ENCODE data around the gene MCTP2.
"Not testable (repeated sequence)": the region's sequence is repeated elsewhere in the genome, so short reads cannot be mapped to it uniquely, and the experiment has no call there.

Gene MCTP2

GRCh38 chr15:94235646-94236045 is 4.3 kb downstream of the MCTP2 start:
- no peak for FAIRE-seq

GRCh38 chr15:94236608-94237007 is 5.2 kb downstream of the MCTP2 start:
- FAIRE-seq, result no peak

DNA sequence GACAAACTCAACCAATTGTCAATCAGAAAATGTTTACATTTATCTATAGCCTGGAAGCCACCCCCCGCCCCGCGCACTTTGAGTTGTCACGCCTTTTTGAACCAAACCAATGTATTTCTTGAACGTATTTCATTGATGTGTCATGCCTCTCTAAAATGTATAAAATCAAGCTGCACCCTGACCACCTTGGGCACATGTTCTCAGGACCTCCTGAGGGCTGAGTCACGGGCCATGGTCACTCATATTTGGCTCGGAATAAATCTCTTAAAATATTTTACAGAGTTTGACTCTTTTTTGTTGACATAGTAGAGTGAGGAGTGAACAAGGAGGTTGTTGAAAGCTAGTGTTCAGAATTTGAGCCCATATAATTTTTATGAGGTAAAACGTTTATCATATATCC is 6.5 kb downstream of the MCTP2 start:
- no peak for FAIRE-seq

DNA sequence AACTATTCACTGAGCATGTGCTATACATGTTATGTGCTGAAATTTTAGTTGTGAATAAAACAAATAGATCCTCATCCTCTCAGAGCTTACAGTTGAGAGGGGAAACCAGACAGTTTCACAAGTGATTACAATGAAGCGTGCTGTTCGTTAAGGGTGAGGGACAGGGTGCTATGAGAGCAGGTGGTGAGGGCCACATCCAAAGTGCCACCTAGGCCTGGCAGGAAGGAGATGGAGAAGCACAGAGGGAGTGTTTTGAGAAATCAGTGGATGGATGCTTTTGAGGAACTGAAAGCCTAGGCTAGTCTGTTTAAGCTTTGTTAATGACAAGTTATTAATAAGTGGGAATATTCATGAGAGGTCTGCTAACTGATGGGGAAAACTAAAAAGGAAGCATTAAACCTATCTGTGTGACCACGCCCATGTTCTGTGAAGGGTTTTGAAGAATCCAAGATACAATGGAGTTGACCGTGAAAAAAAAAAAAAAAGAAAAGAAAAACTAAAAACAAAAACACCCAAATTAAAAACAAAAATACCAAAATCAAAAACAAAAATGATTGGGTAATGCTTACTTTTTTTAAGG is 7.3 kb downstream of the MCTP2 start:
- FAIRE-seq, result no peak

DNA sequence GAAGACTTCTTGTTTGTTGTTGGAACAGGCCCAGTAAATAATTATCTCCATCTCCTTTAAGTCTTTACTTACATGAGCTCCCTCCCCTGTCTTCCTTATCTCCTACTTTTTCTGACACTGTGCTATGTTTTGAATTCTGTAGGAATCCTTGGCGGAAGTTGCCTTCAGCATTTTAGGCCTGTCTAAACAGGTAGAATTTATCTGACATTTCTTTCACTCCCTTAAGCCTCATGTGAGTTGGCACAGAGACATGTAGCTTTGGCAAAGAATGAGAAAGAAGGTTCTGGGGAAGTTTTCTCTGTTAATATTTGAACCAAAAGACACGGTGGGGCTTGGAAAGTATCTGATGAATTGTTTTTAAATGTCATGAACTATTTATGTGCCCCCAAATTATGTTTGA is 8.1 kb downstream of the MCTP2 start:
- FAIRE-seq, result no peak

DNA sequence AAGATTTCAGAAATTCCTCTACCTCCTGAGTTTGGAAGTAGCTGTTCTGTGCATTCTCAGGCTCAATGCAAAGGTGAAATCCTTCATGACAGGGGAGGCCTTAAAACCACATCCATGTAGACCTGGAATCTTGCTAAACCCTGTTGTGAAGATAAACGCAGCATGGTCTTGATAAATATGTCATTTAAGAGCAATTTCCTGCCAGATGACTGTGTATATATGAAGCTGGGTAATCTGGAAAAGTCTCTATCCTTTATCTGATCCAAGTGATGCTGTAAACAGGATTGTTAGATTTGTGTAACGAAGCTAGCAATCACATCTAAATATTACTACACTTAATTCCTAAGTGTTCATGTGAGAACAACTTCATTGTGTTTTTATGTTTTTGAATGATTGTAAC is 9.1 kb downstream of the MCTP2 start:
- FAIRE-seq, result no peak

- FAIRE-seq, result no peak
Observed at GRCh38 chr15:94242257-94242656, 10.9 kb downstream of the MCTP2 start.

GRCh38 chr15:94243003-94243402 is 11.6 kb downstream of the MCTP2 start:
- not testable (repeated sequence) for FAIRE-seq

DNA sequence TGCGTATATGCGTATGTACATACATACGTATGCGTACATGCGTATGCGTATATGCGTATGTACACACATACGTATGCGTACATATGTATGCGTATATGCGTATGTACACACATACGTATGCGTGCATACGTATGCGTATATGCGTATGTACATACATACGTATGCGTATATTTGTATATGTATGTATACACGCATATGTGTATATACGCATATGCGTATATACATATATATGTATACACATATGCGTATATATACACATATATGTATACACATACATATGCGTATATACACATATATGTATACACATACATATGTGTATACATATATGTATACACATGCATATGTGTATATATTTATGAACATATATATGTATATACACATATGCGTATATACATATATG is 12.1 kb downstream of the MCTP2 start:
- FAIRE-seq, result peak; percentile 51

DNA sequence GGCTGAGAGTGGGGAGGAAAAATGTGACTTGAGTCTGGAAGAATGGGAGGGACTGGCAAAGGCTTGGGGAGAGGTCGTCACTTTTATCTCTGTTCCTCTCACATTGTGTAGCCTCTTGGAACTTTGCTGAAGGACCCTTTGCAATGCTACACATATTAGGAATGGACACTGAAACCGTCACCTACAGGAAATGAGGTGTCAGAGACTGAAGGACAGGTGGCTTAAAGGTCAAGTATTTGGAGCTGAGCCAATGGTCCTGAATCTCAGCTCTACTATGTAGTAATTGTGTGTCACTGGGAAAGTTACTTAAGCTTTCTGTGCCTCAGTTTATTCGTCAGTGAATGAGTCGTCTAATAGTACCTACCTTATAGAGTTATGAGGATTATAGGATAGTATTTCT is 14.7 kb downstream of the MCTP2 start:
- no peak for FAIRE-seq

DNA sequence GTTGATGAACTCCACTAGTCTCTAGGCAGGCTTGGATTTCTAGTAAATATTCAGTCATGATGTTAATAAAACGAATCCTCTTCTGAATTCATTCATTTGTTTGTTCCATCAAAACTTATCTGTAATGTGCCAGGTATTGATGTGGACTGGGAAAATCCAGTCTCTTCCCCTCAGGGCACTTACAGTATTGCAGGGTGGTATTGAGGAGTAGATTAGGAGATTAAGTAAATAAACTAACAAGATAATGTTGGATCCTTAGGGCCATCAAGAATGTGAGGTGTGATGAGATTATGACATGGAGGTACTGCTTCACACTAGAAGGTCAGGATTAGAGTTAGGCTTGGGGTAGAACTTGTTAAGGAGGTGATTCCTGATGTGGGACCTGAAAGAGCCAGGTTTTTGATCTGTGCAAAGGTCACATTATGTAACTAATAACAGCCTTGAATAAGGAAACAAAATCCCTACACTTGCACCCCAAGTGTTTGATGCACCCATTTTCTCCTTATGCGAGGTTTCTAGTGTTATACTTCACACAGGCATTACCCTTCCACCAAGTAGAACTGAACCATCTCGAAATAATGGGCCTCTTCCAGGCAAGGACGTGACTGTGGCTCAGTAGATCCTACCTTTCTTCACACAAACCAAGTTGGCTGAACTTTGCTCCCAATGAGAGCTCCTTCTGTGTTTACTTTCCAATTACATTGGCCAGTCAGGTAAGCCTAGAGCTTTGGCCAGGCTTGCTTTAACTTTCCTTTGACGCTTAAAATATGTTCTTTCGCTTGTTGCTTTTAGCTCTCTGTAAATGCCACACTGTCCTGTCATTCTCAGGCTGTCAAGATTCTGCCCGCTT is 16.7 kb downstream of the MCTP2 start:
- FAIRE-seq, result no peak

GRCh38 chr15:94250801-94251200 is 19.4 kb downstream of the MCTP2 start:
- FAIRE-seq, result no peak

DNA sequence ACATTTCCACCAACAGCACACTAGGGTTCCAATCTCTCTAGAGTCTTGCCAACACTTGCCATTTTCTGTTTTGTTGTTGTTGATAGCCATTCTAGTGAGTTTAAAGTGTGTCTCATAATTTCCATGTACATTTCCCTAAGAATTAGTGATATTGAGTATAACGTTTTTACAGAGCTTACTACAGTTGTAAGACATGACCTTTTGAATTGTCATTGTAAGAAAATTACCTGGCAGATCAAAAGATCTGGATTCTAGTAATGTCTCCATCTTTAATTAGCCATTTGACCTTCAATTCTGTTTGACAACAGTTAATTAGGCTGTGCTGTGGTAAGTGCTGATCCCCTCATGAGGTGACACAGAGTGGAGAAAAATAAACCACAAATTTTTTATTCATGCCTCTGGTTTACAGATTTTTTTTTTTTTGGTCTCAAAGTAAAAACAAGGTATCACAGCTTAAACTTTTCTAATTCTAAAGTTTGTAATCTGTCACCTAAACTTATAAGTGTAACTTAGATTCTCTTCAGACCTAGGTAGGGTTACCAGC is 20.9 kb downstream of the MCTP2 start:
- FAIRE-seq, result no peak

DNA sequence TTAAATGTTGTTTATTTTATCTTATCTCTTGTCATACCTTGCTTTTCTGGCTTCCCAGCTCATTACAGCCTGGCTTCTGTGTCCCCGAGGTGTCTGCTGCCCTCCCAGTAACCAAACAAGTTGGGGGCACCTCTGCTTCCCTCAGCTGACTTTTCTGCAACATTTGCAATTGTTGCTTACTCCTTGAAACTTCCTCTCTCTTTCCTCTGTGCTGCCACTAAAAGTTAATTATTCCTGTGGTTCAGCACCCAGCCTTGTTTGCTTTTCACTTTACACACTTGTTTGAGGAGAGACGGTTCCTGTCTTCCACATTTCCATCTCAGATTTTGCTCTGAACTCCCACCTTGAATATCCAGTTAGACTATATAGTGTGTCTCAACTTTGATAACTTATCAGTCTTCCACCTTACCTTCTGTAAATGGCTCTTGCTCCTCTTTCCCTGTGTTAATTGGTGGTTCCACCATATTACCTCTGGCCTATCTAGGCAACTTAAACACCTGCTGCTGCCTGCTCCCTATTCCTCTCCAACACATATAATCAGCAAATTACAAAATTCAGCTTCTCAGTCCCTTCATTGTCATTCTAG is 21.6 kb downstream of the MCTP2 start:
- no peak for FAIRE-seq

- no peak for FAIRE-seq
Observed at GRCh38 chr15:94253742-94254141, 22.4 kb downstream of the MCTP2 start.

- no peak for FAIRE-seq
Observed at GRCh38 chr15:94255540-94255939, 24.2 kb downstream of the MCTP2 start.

DNA sequence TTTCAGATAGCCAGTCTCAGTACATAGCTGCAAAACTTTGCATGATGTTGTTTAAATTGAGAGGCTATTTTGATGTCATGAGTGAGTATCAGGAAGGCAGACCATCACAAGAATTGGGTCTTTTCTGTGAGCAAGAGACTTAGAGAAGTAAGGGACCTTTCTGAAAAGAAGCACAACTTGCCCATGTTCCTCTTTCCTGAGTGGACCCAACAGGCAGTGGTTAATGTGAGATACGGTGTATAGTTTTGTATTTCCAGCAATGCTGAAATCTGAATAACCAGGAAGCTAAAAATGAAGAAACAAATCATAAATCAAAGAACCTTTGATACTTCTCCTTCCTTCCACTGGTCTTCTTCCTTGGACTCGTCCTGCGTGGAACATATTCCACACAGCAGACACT is 25.1 kb downstream of the MCTP2 start:
- no peak for FAIRE-seq

- not testable (repeated sequence) for FAIRE-seq
Observed at GRCh38 chr15:94257776-94258175, 26.4 kb downstream of the MCTP2 start.

- no peak for FAIRE-seq
Observed at GRCh38 chr15:94258246-94258645, 26.9 kb downstream of the MCTP2 start.

DNA sequence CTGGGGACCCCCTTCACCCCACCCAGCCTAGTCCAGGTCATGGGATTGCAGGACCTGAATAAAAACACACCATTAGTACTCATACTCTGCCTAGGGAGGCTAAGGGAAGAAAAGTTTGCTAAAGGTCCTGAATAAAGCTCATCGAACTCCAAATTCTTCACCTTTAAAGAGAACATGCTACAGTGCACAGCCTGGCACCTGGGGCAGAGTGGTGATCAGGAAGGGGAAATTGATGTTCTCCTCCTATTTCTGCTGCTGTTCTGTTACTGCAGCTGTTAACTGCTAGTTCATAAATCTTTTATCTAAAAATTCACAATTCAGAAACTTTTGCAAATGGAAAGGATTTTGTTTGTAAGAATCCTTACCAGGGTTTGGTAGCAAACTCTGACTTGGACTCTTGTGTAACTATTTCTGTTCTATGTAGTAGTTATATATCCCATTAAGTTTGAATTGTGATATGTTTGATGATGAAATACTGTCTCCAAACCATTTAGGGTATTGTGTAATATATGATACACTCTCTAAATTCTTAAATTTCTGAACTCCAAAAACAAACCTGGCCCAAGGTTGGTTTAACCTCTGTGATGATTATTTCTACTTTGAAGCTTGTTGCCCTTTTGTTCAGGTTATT is 27.9 kb downstream of the MCTP2 start:
- no peak for FAIRE-seq

- FAIRE-seq, result no peak
Observed at GRCh38 chr15:94259863-94260262, 28.5 kb downstream of the MCTP2 start.

- no peak for FAIRE-seq
Observed at GRCh38 chr15:94262201-94262600, 30.8 kb downstream of the MCTP2 start.
